Type B pancreatic cell (in vitro differentiated cells): Measurements from ENCODE around the gene RNF222. TPM values are rescaled to one million over a fixed set of nuclear protein-coding genes. Genes with fewer than 3 reads are reported as not detected.
"Not testable (repeated sequence)": the region's sequence is repeated elsewhere in the genome, so short reads cannot be mapped to it uniquely, and the experiment has no call there.

Source experiments
- DNase-seq: peaks from one replicate; pipeline ENCODE4 v3.0.0; 2021; ENCODE audit warnings: mixed read lengths; ENCODE audit not compliant: unreplicated experiment; ENCODE audit errors: extremely low spot score
- H3K27ac Mint-ChIP-seq: 2 replicates; pipeline ENCODE4 v1.8.0; 2021; ENCODE audit warnings: mild to moderate bottlenecking, mixed read lengths
- H3K27me3 Mint-ChIP-seq: 2 replicates; pipeline ENCODE4 v1.8.0; 2021; ENCODE audit warnings: mixed read lengths
- H3K36me3 Mint-ChIP-seq: 2 replicates; pipeline ENCODE4 v1.8.0; 2021; ENCODE audit warnings: mixed read lengths
- H3K4me1 Mint-ChIP-seq: one replicate; pipeline ENCODE4 v1.8.0; 2021; ENCODE audit warnings: mixed read lengths; ENCODE audit not compliant: unreplicated experiment
- H3K4me3 Mint-ChIP-seq: 2 replicates; pipeline ENCODE4 v1.8.0; 2021; ENCODE audit warnings: mild to moderate bottlenecking, mixed read lengths
- H3K9me3 Mint-ChIP-seq: 2 replicates; pipeline ENCODE4 v1.8.0; 2021; ENCODE audit warnings: mixed read lengths
- total RNA-seq: library from RNA; stranded (reverse); gene quantifications from 2 replicates; pipeline ENCODE4 v1.2.1, GENCODE V29; 2021; ENCODE audit warnings: low replicate concordance
- TF ChIP-seq, protein P1 (sequence below): fragments of 200-600 bp; sonication (generic); conservative IDR thresholded peaks from 2 replicates; pipeline ENCODE4 v1.5.0; 2021; ENCODE audit warnings: antibody characterized with exemption, mild to moderate bottlenecking

Gene RNF222
- total RNA-seq, 1 donor from 2014 or later, result 0.24 TPM

DNA sequence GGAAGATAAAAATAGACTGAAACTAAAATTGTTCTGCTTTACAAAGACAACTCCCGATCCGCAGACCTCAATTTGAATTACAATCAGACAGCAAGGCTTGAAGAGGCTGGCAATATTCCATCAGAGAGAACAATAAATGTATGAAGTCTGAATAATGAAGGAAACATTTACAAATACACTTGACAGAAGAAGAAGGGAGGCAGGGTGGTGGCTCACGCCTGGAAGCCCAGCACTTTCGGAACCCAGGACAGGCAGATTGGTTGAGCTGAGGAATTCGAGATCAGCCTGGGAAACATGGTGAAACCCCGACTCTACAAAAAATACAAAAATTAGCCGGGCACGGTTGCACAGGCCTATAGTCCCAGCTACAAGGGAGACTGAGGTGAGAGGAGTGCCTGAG lies 43.4 kb downstream of the RNF222 start:
- no peak overlapping the region for H3K27ac Mint-ChIP-seq
- no peak for DNase-seq

DNA sequence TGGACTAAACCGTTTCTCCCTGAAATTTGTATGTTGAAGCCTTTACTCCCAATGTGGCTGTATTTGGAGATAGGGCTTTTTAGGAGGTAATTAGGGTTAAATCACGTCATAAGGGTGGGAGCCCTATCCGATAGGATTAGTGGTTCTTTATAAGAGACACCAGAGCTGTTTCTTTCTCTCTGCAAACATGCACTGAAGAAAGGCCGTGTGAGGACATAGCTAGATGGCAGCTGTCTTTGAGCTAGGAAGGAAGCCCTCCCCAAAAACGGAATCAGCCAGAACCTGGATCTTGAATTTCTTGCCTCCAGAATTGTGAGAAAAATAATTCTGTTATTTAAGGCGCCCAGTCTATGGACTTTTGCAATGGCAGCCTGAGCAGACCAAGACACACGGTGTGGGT lies 43.9 kb downstream of the RNF222 start:
- Mint-ChIP-seq H3K27me3 (peaks cover 4% of the 10 kb centered on the region), H3K4me1 (no peaks in the 10 kb centered on the region), H3K9me3 (no peaks in the 10 kb centered on the region), H3K27ac (no peak overlapping the region), H3K4me3 (no peak overlapping the region), H3K36me3 (no peaks in the 10 kb centered on the region)
- no peak for DNase-seq
- TF ChIP-seq, protein P1, sequence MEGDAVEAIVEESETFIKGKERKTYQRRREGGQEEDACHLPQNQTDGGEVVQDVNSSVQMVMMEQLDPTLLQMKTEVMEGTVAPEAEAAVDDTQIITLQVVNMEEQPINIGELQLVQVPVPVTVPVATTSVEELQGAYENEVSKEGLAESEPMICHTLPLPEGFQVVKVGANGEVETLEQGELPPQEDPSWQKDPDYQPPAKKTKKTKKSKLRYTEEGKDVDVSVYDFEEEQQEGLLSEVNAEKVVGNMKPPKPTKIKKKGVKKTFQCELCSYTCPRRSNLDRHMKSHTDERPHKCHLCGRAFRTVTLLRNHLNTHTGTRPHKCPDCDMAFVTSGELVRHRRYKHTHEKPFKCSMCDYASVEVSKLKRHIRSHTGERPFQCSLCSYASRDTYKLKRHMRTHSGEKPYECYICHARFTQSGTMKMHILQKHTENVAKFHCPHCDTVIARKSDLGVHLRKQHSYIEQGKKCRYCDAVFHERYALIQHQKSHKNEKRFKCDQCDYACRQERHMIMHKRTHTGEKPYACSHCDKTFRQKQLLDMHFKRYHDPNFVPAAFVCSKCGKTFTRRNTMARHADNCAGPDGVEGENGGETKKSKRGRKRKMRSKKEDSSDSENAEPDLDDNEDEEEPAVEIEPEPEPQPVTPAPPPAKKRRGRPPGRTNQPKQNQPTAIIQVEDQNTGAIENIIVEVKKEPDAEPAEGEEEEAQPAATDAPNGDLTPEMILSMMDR, result no peak

More for the DNA sequence above, 43.4 kb downstream of the RNF222 start:
- Mint-ChIP-seq H3K9me3 (no peaks in the 10 kb centered on the region), H3K36me3 (no peaks in the 10 kb centered on the region), H3K27me3 (peaks cover 4% of the 10 kb centered on the region), H3K4me3 (no peak overlapping the region), H3K4me1 (no peaks in the 10 kb centered on the region)
- TF ChIP-seq, protein P1, result no peak

DNA sequence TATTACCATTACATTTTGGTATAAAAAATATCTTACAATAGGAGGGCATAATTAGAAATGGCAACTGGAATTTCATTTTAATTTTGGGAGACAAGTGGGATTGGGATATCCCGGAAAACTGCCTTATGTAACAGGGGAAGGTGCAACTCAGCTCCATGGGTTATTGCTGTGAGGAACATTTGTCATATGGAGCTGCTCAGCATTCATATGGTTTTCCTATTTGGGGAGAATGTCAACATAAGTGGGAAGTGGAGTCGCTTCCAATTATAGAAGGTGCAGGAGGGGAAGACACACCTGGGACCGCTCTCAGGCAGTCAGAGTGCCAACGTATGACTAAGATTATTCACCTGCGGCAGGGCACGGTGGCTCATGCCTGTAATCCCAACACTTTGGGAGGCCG lies 47.3 kb downstream of the RNF222 start:
- H3K27me3 Mint-ChIP-seq, result peaks cover 24% of the 10 kb centered on the region
- H3K4me1 Mint-ChIP-seq, result no peaks in the 10 kb centered on the region
- no peaks in the 10 kb centered on the region for H3K36me3 Mint-ChIP-seq
- TF ChIP-seq, protein P1, result no peak
- no peaks in the 10 kb centered on the region for H3K9me3 Mint-ChIP-seq
- no peak overlapping the region for H3K27ac Mint-ChIP-seq
- DNase-seq, result no peak
- no peak overlapping the region for H3K4me3 Mint-ChIP-seq

DNA sequence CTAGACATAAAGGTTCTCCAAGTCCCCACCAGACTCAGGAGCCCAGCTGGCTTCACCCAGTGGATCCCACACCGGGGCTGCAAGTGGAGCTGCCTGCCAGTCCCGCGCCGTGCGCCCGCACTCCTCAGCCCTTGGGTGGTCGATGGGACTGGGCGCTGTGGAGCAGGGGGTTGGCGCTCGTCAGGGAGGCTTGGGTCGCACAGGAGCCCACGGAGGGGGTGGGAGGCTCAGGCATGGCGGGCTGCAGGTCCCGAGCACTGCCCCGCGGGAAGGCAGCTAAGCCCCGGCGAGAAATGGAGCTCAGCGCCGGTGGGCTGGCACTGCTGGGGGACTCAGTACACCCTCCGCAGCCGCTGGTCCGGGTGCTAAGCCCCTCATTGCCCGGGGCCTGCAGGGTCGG lies 50.6 kb downstream of the RNF222 start:
- peaks cover 32% of the 10 kb centered on the region for H3K27me3 Mint-ChIP-seq
- H3K27ac Mint-ChIP-seq, H3K9me3 Mint-ChIP-seq, H3K36me3 Mint-ChIP-seq, H3K4me1 Mint-ChIP-seq, H3K4me3 Mint-ChIP-seq, DNase-seq: not testable (repeated sequence)

DNA sequence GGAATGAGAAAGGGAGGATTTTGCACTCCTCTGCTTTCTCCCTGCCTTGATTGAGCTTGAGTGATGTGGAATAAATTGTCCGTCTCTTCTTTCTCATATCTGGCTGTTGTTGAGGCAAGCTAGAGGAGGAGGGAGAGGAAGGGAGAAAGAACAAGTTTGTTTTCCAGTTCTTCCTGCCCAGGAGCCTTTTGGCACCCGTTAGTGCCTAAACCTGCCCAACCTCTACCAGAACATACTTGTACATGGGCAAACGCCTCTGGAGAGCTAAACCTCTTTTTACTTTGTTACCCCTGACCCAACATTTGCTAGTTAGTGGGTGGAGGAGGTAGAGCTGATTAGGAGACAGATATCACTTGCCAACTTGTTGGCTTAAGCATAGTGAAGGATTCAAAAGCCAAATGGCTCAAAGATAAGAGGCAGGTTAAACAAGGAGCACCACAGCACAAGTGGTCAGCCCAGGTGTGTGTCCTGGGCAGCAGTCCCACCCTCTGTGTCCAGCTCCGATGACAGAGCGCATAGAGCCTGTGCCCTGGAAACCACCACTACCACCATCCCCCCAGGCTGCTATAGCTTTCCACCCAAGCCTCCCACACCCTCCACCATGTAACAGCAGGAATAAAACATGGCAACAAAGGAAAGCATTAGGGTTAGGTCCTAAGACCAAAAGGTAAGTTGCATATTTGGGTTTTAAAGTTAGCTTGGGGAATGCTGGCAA lies 51.5 kb downstream of the RNF222 start:
- Mint-ChIP-seq H3K4me3 (no peak overlapping the region), H3K4me1 (peaks cover 4% of the 10 kb centered on the region), H3K27me3 (peaks cover 32% of the 10 kb centered on the region), H3K36me3 (no peaks in the 10 kb centered on the region), H3K27ac (no peak overlapping the region), H3K9me3 (no peaks in the 10 kb centered on the region)
- TF ChIP-seq, protein P1, result no peak
- DNase-seq, result no peak

DNA sequence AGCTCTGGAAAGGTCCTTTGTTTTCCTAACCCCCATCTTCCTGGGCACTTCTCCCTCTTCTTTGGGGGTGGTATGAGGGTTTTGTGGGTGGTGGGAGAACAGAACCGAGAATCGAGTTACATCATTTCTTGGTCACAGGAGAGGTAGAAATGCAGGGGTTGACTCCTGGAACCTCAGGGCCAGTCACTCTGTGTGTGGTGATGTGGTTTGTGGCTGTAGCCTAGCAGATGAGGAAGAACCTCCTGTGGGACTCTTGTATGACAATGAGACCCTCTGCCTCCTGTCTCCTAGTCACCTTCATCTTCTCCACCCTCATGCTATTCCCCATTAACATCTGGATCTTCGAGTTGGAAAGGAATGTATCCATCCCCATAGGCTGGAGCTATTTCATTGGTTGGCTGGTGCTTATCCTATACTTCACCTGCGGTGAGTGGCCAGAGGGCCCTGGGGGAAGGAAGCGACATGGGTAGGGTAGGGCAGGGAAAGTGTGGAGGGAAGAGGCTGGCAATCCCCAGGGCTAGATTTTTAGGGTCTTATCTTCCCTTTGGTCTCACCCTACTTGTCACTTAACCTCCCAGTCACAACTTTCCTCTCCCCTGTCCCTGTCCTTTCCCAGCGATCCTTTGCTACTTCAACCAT lies 52.5 kb downstream of the RNF222 start:
- peaks cover 4% of the 10 kb centered on the region for H3K4me1 Mint-ChIP-seq
- no peak overlapping the region for H3K4me3 Mint-ChIP-seq
- H3K36me3 Mint-ChIP-seq, result no peaks in the 10 kb centered on the region
- no peaks in the 10 kb centered on the region for H3K9me3 Mint-ChIP-seq
- TF ChIP-seq, protein P1, result no peak
- H3K27me3 Mint-ChIP-seq, result peaks cover 32% of the 10 kb centered on the region
- no peak for DNase-seq
- H3K27ac Mint-ChIP-seq, result no peak overlapping the region
